CD4-positive, CD25-positive, alpha-beta regulatory T cell (primary cell): Measurements from ENCODE around the gene CDON. TPM values are rescaled to one million over a fixed set of nuclear protein-coding genes. Genes with fewer than 3 reads are reported as not detected.

ENCODE experiments used
- ATAC-seq, 2 donors: fragments of 150-1000 bp; cut with Tn5 transposase; one replicate each; pipeline ENCODE4 v1.10.0; 2021; ENCODE audit warnings: low read depth in 2 of 2, moderate number of reproducible peaks in 2 of 2, moderate library complexity in 1 of 2
- DNase-seq, 3 donors: peaks; one replicate each; pipeline versions ENCODE4 v3.0.0 to v3.0.0-alpha.2; 2012 to 2022; ENCODE audit warnings: mixed read lengths in 1 of 3
- H3K27ac ChIP-seq: one replicate; pipeline ENCODE4 v1.7.0; 2013; ENCODE audit warnings: mild to moderate bottlenecking, low read length; ENCODE audit not compliant: insufficient read depth, poor library complexity, severe bottlenecking
- H3K27me3 ChIP-seq: one replicate; pipeline ENCODE4 v1.7.0; 2013; ENCODE audit warnings: low read length; ENCODE audit not compliant: control insufficient read depth, insufficient read depth
- H3K36me3 ChIP-seq: one replicate; pipeline ENCODE4 v1.7.0; 2013; ENCODE audit warnings: mild to moderate bottlenecking, low read length, moderate library complexity; ENCODE audit not compliant: control insufficient read depth, insufficient read depth
- H3K4me1 ChIP-seq: 2 replicates; pipeline ENCODE4 v1.7.0; 2013; ENCODE audit warnings: mild to moderate bottlenecking, low read length; ENCODE audit not compliant: insufficient read depth, control insufficient read depth, poor library complexity, severe bottlenecking
- H3K4me3 ChIP-seq: one replicate; pipeline ENCODE4 v1.7.0; 2013; ENCODE audit warnings: low read depth, mild to moderate bottlenecking, low read length, moderate library complexity
- H3K9me3 ChIP-seq, 2 experiments: 1 replicate in 1 of 2; 2 replicates in 1 of 2; pipeline ENCODE4 v1.7.0; 2013; ENCODE audit warnings: low read length in 2 of 2, mild to moderate bottlenecking in 1 of 2, moderate library complexity in 1 of 2; ENCODE audit not compliant: control insufficient read depth in 2 of 2
- H3K27ac Mint-ChIP-seq, 3 donors: one replicate each; pipeline ENCODE4 v1.8.0; 2020 to 2022; ENCODE audit warnings: mild to moderate bottlenecking in 3 of 3, mixed read lengths in 3 of 3, moderate library complexity in 2 of 3
- H3K27me3 Mint-ChIP-seq: one replicate; pipeline ENCODE4 v1.8.0; 2022; ENCODE audit warnings: mild to moderate bottlenecking, mixed read lengths
- H3K36me3 Mint-ChIP-seq: one replicate; pipeline ENCODE4 v1.8.0; 2020; ENCODE audit warnings: mixed read lengths
- H3K4me1 Mint-ChIP-seq, 4 donors: one replicate each; pipeline ENCODE4 v1.8.0; 2020 to 2022; ENCODE audit warnings: mixed read lengths in 4 of 4, mild to moderate bottlenecking in 1 of 4
- H3K4me3 Mint-ChIP-seq, 4 donors: one replicate each; pipeline ENCODE4 v1.8.0; 2020 to 2022; ENCODE audit warnings: mild to moderate bottlenecking in 4 of 4, mixed read lengths in 4 of 4, moderate library complexity in 3 of 4
- H3K9me3 Mint-ChIP-seq, 7 donors: one replicate each; pipeline ENCODE4 v1.8.0; 2020 to 2022; ENCODE audit warnings: mixed read lengths in 7 of 7, mild to moderate bottlenecking in 3 of 7, moderate library complexity in 2 of 7
- polyA plus RNA-seq, 4 donors: library from polyadenylated mRNA; unstranded; fragments of 300-500 nt; fragmentation: Illumina TruSeq; gene quantifications; one replicate each; pipeline ENCODE4 v1.2.3, GENCODE V29; 2021
- total RNA-seq: library from RNA; stranded (reverse); gene quantifications from one replicate; pipeline ENCODE4 v1.2.3, GENCODE V29; 2022

The CDON gene, protein sequence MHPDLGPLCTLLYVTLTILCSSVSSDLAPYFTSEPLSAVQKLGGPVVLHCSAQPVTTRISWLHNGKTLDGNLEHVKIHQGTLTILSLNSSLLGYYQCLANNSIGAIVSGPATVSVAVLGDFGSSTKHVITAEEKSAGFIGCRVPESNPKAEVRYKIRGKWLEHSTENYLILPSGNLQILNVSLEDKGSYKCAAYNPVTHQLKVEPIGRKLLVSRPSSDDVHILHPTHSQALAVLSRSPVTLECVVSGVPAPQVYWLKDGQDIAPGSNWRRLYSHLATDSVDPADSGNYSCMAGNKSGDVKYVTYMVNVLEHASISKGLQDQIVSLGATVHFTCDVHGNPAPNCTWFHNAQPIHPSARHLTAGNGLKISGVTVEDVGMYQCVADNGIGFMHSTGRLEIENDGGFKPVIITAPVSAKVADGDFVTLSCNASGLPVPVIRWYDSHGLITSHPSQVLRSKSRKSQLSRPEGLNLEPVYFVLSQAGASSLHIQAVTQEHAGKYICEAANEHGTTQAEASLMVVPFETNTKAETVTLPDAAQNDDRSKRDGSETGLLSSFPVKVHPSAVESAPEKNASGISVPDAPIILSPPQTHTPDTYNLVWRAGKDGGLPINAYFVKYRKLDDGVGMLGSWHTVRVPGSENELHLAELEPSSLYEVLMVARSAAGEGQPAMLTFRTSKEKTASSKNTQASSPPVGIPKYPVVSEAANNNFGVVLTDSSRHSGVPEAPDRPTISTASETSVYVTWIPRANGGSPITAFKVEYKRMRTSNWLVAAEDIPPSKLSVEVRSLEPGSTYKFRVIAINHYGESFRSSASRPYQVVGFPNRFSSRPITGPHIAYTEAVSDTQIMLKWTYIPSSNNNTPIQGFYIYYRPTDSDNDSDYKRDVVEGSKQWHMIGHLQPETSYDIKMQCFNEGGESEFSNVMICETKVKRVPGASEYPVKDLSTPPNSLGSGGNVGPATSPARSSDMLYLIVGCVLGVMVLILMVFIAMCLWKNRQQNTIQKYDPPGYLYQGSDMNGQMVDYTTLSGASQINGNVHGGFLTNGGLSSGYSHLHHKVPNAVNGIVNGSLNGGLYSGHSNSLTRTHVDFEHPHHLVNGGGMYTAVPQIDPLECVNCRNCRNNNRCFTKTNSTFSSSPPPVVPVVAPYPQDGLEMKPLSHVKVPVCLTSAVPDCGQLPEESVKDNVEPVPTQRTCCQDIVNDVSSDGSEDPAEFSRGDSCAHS (N-terminal part only)
- total RNA-seq = 2.1 TPM
- 1 to 10 TPM in 1 of 4 donors, under 1 TPM in 2, not detected in 1; 0.10 to 1.2 (median 0.55) TPM for polyA plus RNA-seq

GRCh38 chr11:126062679-126063506 is at the start of gene CDON:
Gene CDON, minus strand, starts transcription at chr11:126062866. Its CDS starts 39,390 bp downstream, at chr11:126023476.
- H3K4me1 ChIP-seq = peaks cover 7% of the 10 kb centered on the region
- DNase-seq (peak; percentile 77 to 94 (median 91)), ATAC-seq (peak; percentile 88 to 91)
- H3K27me3 Mint-ChIP-seq = peaks cover 47% of the 10 kb centered on the region
- peaks cover 0 to 27% (median 8%) of the 10 kb centered on the region in 4 donors for H3K4me1 Mint-ChIP-seq
- H3K4me3 Mint-ChIP-seq = peak within 1 kb of the TSS; percentile 90 to 95 (median 93)
- H3K4me3 ChIP-seq = peak within 1 kb of the TSS; percentile 72
- peaks cover 17% of the 10 kb centered on the region for H3K27me3 ChIP-seq
- no peaks in the 10 kb centered on the region for H3K36me3 ChIP-seq
- peak within 1 kb of the TSS; percentile 68 for H3K27ac ChIP-seq
- no peaks in the 10 kb centered on the region for H3K36me3 Mint-ChIP-seq
- H3K9me3 Mint-ChIP-seq = peaks cover 0 to 9% (median 0%) of the 10 kb centered on the region in 7 donors
- no peaks in the 10 kb centered on the region for H3K9me3 ChIP-seq
- peak within 1 kb of the TSS; percentile 20 to 92 (median 67) for H3K27ac Mint-ChIP-seq

- H3K4me1 Mint-ChIP-seq = peaks cover 0 to 5% (median 1%) of the 10 kb centered on the region in 4 donors
- no peaks in the 10 kb centered on the region for H3K9me3 ChIP-seq
- H3K4me3 ChIP-seq = no peak overlapping the region
- no peaks in the 10 kb centered on the region for H3K27me3 ChIP-seq
- DNase-seq (no peak), ATAC-seq (no peak)
- no peaks in the 10 kb centered on the region for H3K4me1 ChIP-seq
- no peak overlapping the region for H3K27ac ChIP-seq
- peaks cover 0 to 4% (median 0%) of the 10 kb centered on the region in 7 donors for H3K9me3 Mint-ChIP-seq
- H3K4me3 Mint-ChIP-seq = no peak overlapping the region
- no peaks in the 10 kb centered on the region for H3K36me3 ChIP-seq
- peak overlapping the region in 1 of 3 donors; percentile 58 for H3K27ac Mint-ChIP-seq
- no peaks in the 10 kb centered on the region for H3K36me3 Mint-ChIP-seq
- H3K27me3 Mint-ChIP-seq = peaks cover 5% of the 10 kb centered on the region
Measured at GRCh38 chr11:126111458-126112116, 48.9 kb upstream of the CDON start.

GRCh38 chr11:126109941-126110731 is 47.5 kb upstream of the CDON start:
- no peaks in the 10 kb centered on the region for H3K4me1 Mint-ChIP-seq
- H3K27me3 Mint-ChIP-seq = peaks cover 5% of the 10 kb centered on the region
- Histone ChIP-seq H3K4me3 (no peak overlapping the region), H3K4me1 (no peaks in the 10 kb centered on the region), H3K27me3 (no peaks in the 10 kb centered on the region), H3K36me3 (no peaks in the 10 kb centered on the region), H3K27ac (no peak overlapping the region), H3K9me3 (no peaks in the 10 kb centered on the region)
- no peaks in the 10 kb centered on the region for H3K36me3 Mint-ChIP-seq
- no peak overlapping the region for H3K4me3 Mint-ChIP-seq
- no peak for ATAC-seq
- H3K27ac Mint-ChIP-seq = no peak overlapping the region
- H3K9me3 Mint-ChIP-seq = peaks cover 0 to 4% (median 0%) of the 10 kb centered on the region in 7 donors
- no peak for DNase-seq

- no peaks in the 10 kb centered on the region for H3K27me3 Mint-ChIP-seq
- H3K27me3 ChIP-seq = no peaks in the 10 kb centered on the region
- H3K36me3 Mint-ChIP-seq = no peaks in the 10 kb centered on the region
- H3K9me3 ChIP-seq = no peaks in the 10 kb centered on the region
- no peak overlapping the region for H3K27ac ChIP-seq
- H3K27ac Mint-ChIP-seq = no peak overlapping the region
- H3K4me1 ChIP-seq = no peaks in the 10 kb centered on the region
- no peaks in the 10 kb centered on the region for H3K36me3 ChIP-seq
- ATAC-seq (no peak), DNase-seq (no peak)
- no peak overlapping the region for H3K4me3 ChIP-seq
- H3K4me1 Mint-ChIP-seq = no peaks in the 10 kb centered on the region
- peaks cover 0 to 2% (median 0%) of the 10 kb centered on the region in 7 donors for H3K9me3 Mint-ChIP-seq
- no peak overlapping the region for H3K4me3 Mint-ChIP-seq
Measured at GRCh38 chr11:126106594-126107328, 44.1 kb upstream of the CDON start.

DNA sequence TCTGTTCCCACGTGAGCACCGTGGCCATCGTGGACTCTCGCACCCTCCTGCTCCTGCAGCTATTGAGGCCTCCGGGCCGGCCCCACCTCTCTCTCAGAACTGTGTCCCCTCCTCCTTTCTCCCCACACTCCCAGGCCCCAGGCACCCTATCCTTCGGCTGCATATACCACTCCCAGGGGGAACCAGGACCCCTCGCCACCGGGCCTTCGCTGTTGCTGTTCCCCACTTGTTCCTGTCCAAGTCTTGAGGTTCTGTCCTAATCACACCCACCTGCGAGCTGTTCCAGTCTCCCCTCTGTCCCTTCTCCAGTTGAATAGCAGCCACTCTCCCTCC is 43.0 kb upstream of the CDON start:
- Histone ChIP-seq H3K4me1 (no peaks in the 10 kb centered on the region), H3K27me3 (no peaks in the 10 kb centered on the region), H3K9me3 (no peaks in the 10 kb centered on the region), H3K36me3 (no peaks in the 10 kb centered on the region), H3K4me3 (no peak overlapping the region), H3K27ac (no peak overlapping the region)
- no peak overlapping the region for H3K27ac Mint-ChIP-seq
- H3K36me3 Mint-ChIP-seq = no peaks in the 10 kb centered on the region
- DNase-seq (no peak), ATAC-seq (no peak)
- H3K4me3 Mint-ChIP-seq = no peak overlapping the region
- H3K4me1 Mint-ChIP-seq = no peaks in the 10 kb centered on the region
- peaks cover 0 to 2% (median 0%) of the 10 kb centered on the region in 7 donors for H3K9me3 Mint-ChIP-seq
- no peaks in the 10 kb centered on the region for H3K27me3 Mint-ChIP-seq
